DOHH2 (cell line): ENCODE data around the gene LMOD1.
A peak's percentile ranks its signal among the peaks of the same experiment; 100 is the strongest.

Experiments
- H3F3A ChIP-seq: fragments of 200-600 bp; sonication (generic), shearing (Covaris generic); 2 replicates; pipeline ENCODE4 v1.6.0; 2016; ENCODE audit warnings: antibody characterized with exemption, mild to moderate bottlenecking; ENCODE audit not compliant: control insufficient read depth, insufficient read depth
- H3K27ac ChIP-seq: fragments of 200-600 bp; sonication (generic); 2 replicates; pipeline ENCODE4 v1.5.1; 2014; ENCODE audit warnings: low read depth, mild to moderate bottlenecking, low read length, moderate library complexity
- H3K27me3 ChIP-seq: fragments of 200-600 bp; sonication (generic); 2 replicates; pipeline ENCODE4 v1.6.1; 2014; ENCODE audit warnings: mild to moderate bottlenecking, low read length, mixed read lengths; ENCODE audit not compliant: control insufficient read depth
- H3K36me3 ChIP-seq: fragments of 200-600 bp; sonication (generic); 2 replicates; pipeline ENCODE4 v1.6.1; 2014; ENCODE audit warnings: mild to moderate bottlenecking, low read length, moderate library complexity, mixed read lengths; ENCODE audit not compliant: control insufficient read depth
- H3K4me1 ChIP-seq: fragments of 200-600 bp; sonication (generic); 2 replicates; pipeline ENCODE4 v1.6.1; 2014; ENCODE audit warnings: mild to moderate bottlenecking, low read length, mixed read lengths; ENCODE audit not compliant: control insufficient read depth
- H3K4me2 ChIP-seq: fragments of 200-600 bp; sonication (generic); 2 replicates; pipeline ENCODE4 v1.6.0; 2014; ENCODE audit warnings: mild to moderate bottlenecking, low read length, moderate library complexity
- H3K4me3 ChIP-seq: fragments of 200-600 bp; sonication (generic); 2 replicates; pipeline ENCODE4 v1.5.1; 2014; ENCODE audit warnings: mild to moderate bottlenecking, low read length, mixed read lengths
- H3K79me2 ChIP-seq: fragments of 200-600 bp; sonication (generic); 2 replicates; pipeline ENCODE4 v1.6.1; 2014; ENCODE audit warnings: mild to moderate bottlenecking, low read length, mixed read lengths; ENCODE audit not compliant: control insufficient read depth
- H3K9me2 ChIP-seq: fragments of 200-600 bp; sonication (generic); replicated peaks from 2 replicates; pipeline ENCODE4 v1.6.1; 2014; ENCODE audit warnings: mild to moderate bottlenecking, low read length, mixed read lengths; ENCODE audit not compliant: control insufficient read depth
- H3K9me3 ChIP-seq: fragments of 200-600 bp; sonication (generic); 2 replicates; pipeline ENCODE4 v1.6.1; 2014; ENCODE audit warnings: antibody characterized with exemption, low read length, mixed read lengths; ENCODE audit not compliant: control insufficient read depth, insufficient read depth
- H4K20me1 ChIP-seq: fragments of 200-600 bp; sonication (generic); 2 replicates; pipeline ENCODE4 v1.6.0; 2014; ENCODE audit warnings: low read depth, mild to moderate bottlenecking, antibody characterized with exemption, low read length, moderate library complexity; ENCODE audit not compliant: control insufficient read depth, insufficient read depth
- CTCF ChIP-seq: fragments of 200-600 bp; sonication (generic); IDR thresholded peaks from one replicate; pipeline ENCODE4 v1.5.1; 2014; ENCODE audit warnings: antibody characterized with exemption, mild to moderate bottlenecking, low read depth, low read length; ENCODE audit not compliant: poor library complexity, severe bottlenecking
- EZH2phosphoT487 ChIP-seq: fragments of 200-600 bp; sonication (generic); IDR thresholded peaks from 2 replicates; pipeline ENCODE4 v1.6.1; 2017; ENCODE audit warnings: borderline replicate concordance, mild to moderate bottlenecking, antibody characterized with exemption, low read length, moderate library complexity, mixed read lengths

Gene LMOD1

GRCh38 chr1:201982623-201983379, 36.5 kb upstream of the LMOD1 start, which contains the start of gene RNPEP:
Gene RNPEP (plus strand): TSS chr1:201982648. CDS start chr1:201982667, 19 bp downstream.
- Histone ChIP-seq H3K27me3 (no peaks in the 10 kb centered on the region), H3K9me3 (no peaks in the 10 kb centered on the region), H3K4me1 (peaks cover 21% of the 10 kb centered on the region), H3K4me3 (peak within 1 kb of the TSS; percentile 96), H4K20me1 (no peaks in the 10 kb centered on the region), H3K79me2 (peaks cover 35% of the 10 kb centered on the region), H3K4me2 (peak within 1 kb of the TSS; percentile 94), H3K27ac (peak within 1 kb of the TSS; percentile 26), H3K9me2 (no peaks in the 10 kb centered on the region), H3K36me3 (no peaks in the 10 kb centered on the region), H3F3A (peaks cover 10% of the 10 kb centered on the region)
- peak; percentile 8 for TF ChIP-seq CTCF
- TF ChIP-seq EZH2phosphoT487: no peak

- H3K79me2 ChIP-seq: peaks cover 35% of the 10 kb centered on the region
- H3K27me3 ChIP-seq: no peaks in the 10 kb centered on the region
- no peaks in the 10 kb centered on the region for H4K20me1 ChIP-seq
- peak overlapping the region; percentile 96 for H3K4me3 ChIP-seq
- H3K27ac ChIP-seq: no peak overlapping the region
- no peaks in the 10 kb centered on the region for H3K9me3 ChIP-seq
- peak overlapping the region; percentile 94 for H3K4me2 ChIP-seq
- H3K4me1 ChIP-seq: peaks cover 21% of the 10 kb centered on the region
- peaks cover 10% of the 10 kb centered on the region for H3F3A ChIP-seq
- TF ChIP-seq CTCF (no peak), EZH2phosphoT487 (no peak)
- H3K9me2 ChIP-seq: no peaks in the 10 kb centered on the region
- no peaks in the 10 kb centered on the region for H3K36me3 ChIP-seq
Measured at GRCh38 chr1:201982082-201982622, 35.8 kb upstream of the LMOD1 start.

GRCh38 chr1:201970334-201971159, 24.2 kb upstream of the LMOD1 start:
- H3K36me3 ChIP-seq: peaks cover 48% of the 10 kb centered on the region
- no peak for TF ChIP-seq EZH2phosphoT487
- TF ChIP-seq CTCF: no peak
- H3K79me2 ChIP-seq: 0 out of 2 replicates have a peak, but pooled peaks cover 2% of the 10 kb centered on the region
- no peaks in the 10 kb centered on the region for H3K9me3 ChIP-seq
- H3K9me2 ChIP-seq: no peaks in the 10 kb centered on the region
- H3K4me2 ChIP-seq: no peak overlapping the region
- peaks cover 7% of the 10 kb centered on the region for H3K4me1 ChIP-seq
- peaks cover 18% of the 10 kb centered on the region for H3F3A ChIP-seq
- H3K4me3 ChIP-seq: no peak overlapping the region
- H3K27ac ChIP-seq: no peak overlapping the region
- H4K20me1 ChIP-seq: peaks cover 5% of the 10 kb centered on the region; the same call in 1 of the 2 replicates
- H3K27me3 ChIP-seq: 0 out of 2 replicates have a peak, but pooled peaks cover 7% of the 10 kb centered on the region
